Measurements from ENCODE around the gene MTUS2.

DNA sequence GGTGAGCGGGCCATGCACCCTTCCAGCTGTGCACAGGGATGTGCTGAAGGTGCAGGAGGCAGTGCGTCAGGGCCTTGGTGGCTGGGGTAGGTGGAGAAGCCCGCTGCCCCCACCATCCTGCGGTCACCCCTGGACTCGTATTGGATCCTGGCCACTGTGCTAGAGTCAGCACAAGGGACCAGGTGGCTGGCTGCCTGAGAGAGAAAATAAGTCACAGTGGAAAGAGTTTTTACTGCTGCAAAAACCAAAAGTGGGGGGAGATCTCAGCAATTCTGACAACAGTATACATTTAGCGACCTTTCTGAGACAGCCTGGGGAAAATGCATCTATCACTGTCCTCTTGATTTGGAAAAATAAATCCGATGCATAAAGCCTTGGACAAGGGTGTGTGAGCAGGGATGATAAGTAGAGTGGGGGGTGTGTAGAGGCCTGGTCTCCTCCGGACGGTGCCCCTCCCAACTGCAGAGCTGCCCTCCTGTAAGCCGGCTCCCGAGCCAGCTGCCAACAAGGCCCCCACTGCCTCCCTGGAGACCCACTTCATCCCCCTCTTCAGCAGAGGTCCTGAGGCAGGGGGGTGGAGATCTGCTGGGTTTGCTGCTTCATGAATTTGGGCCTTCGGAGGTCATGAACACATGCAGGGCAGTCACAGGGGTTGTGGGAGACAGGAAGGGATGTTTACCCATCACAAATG is 691.1 kb downstream of the MTUS2 start:
- TF ChIP-seq POLR2A (IDR thresholded peaks at IDR 0.05; ENCODE audit: low read length) = no peak
- no peak for TF ChIP-seq GATA1 (IDR thresholded peaks at IDR 0.05; ENCODE audit: low read depth, low read length)

Measured in erythroblast (primary cell).